ENCODE results near the gene HACD4. TPM values are rescaled to one million over a fixed set of nuclear protein-coding genes. Genes with fewer than 3 reads are reported as not detected.

HACD4 gene
- total RNA-seq, 1 donor from 2014 or later, result 0.79 TPM

DNA sequence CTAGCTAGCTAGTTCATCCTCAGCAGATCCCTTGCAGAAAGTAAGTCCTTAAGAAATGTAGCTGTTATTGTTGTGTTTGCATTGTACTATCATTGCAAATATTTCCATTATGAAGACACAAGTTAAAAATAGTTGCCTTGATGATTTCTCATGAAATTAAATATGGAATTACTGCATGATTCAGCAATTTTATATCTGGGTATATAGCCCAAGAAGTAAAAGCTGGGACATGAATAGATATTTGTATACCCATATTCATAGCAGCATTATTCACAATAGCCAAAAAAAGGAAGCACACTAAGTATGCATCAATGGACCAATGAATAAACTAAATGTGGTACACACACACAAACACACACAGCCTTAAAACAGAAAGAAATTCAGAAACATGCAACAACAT is 39.5 kb upstream of the HACD4 start:
- Histone ChIP-seq H3K27me3 (ENCODE audit: control insufficient read depth, insufficient read depth, low read length) (no peaks in the 10 kb centered on the region), H3K4me3 (ENCODE audit: low read depth, low read length) (no peak overlapping the region), H3K36me3 (ENCODE audit: control insufficient read depth, insufficient read depth, low read length) (no peaks in the 10 kb centered on the region)
- no peak for DNase-seq (ENCODE audit: low read depth)
- no peak for FAIRE-seq
- TF ChIP-seq, protein P1, sequence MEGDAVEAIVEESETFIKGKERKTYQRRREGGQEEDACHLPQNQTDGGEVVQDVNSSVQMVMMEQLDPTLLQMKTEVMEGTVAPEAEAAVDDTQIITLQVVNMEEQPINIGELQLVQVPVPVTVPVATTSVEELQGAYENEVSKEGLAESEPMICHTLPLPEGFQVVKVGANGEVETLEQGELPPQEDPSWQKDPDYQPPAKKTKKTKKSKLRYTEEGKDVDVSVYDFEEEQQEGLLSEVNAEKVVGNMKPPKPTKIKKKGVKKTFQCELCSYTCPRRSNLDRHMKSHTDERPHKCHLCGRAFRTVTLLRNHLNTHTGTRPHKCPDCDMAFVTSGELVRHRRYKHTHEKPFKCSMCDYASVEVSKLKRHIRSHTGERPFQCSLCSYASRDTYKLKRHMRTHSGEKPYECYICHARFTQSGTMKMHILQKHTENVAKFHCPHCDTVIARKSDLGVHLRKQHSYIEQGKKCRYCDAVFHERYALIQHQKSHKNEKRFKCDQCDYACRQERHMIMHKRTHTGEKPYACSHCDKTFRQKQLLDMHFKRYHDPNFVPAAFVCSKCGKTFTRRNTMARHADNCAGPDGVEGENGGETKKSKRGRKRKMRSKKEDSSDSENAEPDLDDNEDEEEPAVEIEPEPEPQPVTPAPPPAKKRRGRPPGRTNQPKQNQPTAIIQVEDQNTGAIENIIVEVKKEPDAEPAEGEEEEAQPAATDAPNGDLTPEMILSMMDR (IDR thresholded peaks at IDR 0.05; ENCODE audit: insufficient read depth, low read length, severe bottlenecking), result no peak

DNA sequence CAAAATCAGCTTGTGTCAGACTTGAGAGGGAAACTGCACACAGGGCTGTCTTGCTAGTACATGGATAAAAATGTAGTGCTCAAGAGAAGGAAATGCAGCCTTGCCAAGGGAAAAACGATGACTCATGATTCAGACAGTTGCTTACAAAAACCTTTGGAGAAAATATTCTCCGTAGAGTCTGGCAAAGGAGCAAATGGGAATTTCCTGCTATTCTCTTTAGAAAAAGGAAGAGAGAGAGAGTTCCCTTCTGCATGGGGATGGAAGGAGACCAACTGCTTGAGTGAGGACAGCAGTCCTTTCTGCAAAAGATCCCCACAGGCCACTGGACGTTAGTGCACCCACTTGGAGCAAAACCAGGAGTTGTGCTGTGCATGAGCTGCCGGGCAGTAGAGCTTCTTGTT is 38.7 kb upstream of the HACD4 start:
- no peaks in the 10 kb centered on the region for H3K36me3 ChIP-seq (ENCODE audit: control insufficient read depth, insufficient read depth, low read length)
- peak; percentile 90 for DNase-seq (ENCODE audit: low read depth)
- no peak overlapping the region for H3K4me3 ChIP-seq (ENCODE audit: low read depth, low read length)
- TF ChIP-seq, protein P1 (IDR thresholded peaks at IDR 0.05; ENCODE audit: insufficient read depth, low read length, severe bottlenecking), result peak; percentile 9
- FAIRE-seq, result no peak
- H3K27me3 ChIP-seq (ENCODE audit: control insufficient read depth, insufficient read depth, low read length), result no peaks in the 10 kb centered on the region

DNA sequence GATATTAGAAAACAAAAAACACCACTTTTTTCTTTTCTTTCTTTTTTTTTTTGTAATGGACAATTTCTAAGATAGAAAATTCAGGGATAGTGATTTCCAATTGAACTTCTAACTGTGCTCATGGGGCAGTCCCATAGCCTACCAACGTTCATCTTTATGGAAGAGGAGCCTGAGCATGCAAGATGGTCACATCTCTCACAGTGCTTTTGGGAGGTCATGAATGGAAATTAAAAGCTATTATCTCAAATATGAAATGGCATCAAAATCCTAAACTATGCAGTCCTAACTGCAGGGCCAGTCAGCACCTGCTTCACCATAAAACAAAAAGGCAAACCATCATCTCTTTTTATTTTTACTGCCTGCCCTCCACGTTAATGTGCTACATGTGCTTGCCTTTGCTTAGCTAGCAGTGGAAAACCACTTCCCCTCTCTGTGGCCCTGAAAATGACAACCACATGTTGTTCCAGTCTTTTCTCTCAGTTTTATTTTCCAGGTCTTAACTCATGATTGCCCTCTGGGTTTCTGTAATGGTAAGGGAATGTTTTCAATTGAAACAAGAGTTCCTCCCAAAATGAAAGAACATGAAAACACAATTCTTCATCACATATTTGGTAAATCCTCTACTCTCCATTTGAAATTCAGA is 29.6 kb upstream of the HACD4 start:
- TF ChIP-seq, protein P1 (IDR thresholded peaks at IDR 0.05; ENCODE audit: insufficient read depth, low read length, severe bottlenecking), result no peak

DNA sequence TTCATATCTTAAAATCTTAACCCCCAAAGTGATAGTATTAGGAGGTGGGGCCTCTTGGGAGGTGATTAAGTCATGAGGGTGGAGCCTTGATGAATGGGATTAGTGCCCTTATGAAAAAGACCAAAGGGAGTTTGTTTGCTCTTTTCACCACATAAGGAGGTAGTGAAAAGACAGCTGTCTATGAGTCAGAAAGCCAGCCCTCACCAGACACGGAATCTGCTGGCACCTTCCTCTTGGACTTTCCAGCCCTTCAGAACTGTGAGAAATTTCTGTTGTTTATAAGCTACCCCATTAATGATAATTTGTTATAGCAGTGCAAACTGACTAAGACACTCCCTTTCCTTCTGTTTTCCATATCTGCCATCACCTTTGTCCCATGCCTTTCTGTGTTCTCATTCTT is 25.5 kb upstream of the HACD4 start:
- no peak overlapping the region for H3K4me3 ChIP-seq (ENCODE audit: low read depth, low read length)
- H3K36me3 ChIP-seq (ENCODE audit: control insufficient read depth, insufficient read depth, low read length), result no peaks in the 10 kb centered on the region
- TF ChIP-seq, protein P1 (IDR thresholded peaks at IDR 0.05; ENCODE audit: insufficient read depth, low read length, severe bottlenecking), result no peak
- H3K27me3 ChIP-seq (ENCODE audit: control insufficient read depth, insufficient read depth, low read length), result no peaks in the 10 kb centered on the region
- DNase-seq (ENCODE audit: low read depth) (peak; percentile 72), FAIRE-seq (no peak)

More for the DNA sequence above, 29.6 kb upstream of the HACD4 start:
- no peak for FAIRE-seq
- DNase-seq (ENCODE audit: low read depth), result no peak
- H3K4me3 ChIP-seq (ENCODE audit: low read depth, low read length), result no peak overlapping the region
- H3K27me3 ChIP-seq (ENCODE audit: control insufficient read depth, insufficient read depth, low read length), result no peaks in the 10 kb centered on the region
- H3K36me3 ChIP-seq (ENCODE audit: control insufficient read depth, insufficient read depth, low read length), result no peaks in the 10 kb centered on the region

DNA sequence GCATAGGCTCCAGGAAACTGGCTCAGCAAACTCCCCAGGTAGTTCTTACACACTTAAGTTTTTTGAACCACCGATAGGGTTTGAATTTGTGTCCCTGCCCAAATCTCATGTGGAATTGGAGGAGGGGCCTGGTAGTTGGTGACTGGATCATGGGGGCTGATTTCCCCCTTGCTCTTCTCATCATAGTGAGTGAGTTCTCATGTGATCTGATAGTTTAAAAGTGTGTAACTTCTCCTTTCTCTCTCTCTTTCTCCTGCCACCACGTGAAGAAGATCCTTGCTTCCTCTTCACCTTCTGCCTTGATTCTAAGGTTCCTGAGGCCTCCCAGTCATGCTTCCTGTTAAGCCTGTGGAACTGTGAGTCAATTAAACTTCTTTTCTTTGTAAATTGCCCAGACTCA is 22.4 kb upstream of the HACD4 start:
- Histone ChIP-seq H3K36me3 (ENCODE audit: control insufficient read depth, insufficient read depth, low read length) (no peaks in the 10 kb centered on the region), H3K4me3 (ENCODE audit: low read depth, low read length) (no peak overlapping the region), H3K27me3 (ENCODE audit: control insufficient read depth, insufficient read depth, low read length) (no peaks in the 10 kb centered on the region)
- FAIRE-seq, result no peak
- TF ChIP-seq, protein P1 (IDR thresholded peaks at IDR 0.05; ENCODE audit: insufficient read depth, low read length, severe bottlenecking), result no peak
- no peak for DNase-seq (ENCODE audit: low read depth)

DNA sequence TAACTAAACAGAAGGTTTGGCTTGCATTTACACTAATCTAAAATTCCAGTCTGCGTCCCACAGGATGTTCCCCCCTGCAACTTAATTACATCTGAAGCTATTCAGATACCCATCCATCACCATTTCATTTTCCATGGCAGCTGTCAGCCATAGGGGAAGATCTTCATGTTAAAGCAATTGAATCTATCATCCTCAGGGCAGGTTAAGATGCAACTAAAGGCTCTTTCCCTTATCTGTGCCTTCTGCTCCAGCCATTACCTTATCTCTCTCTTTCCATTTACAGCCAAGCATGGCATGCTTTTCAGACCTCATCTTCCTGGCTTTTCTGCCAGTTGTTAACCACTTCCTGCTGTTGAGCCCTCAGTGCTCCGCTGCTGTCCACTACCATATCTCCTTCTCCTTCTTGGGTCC is 15.8 kb upstream of the HACD4 start:
- FAIRE-seq (no peak), DNase-seq (ENCODE audit: low read depth) (no peak)
- no peaks in the 10 kb centered on the region for H3K27me3 ChIP-seq (ENCODE audit: control insufficient read depth, insufficient read depth, low read length)
- TF ChIP-seq, protein P1 (IDR thresholded peaks at IDR 0.05; ENCODE audit: insufficient read depth, low read length, severe bottlenecking), result no peak
- H3K36me3 ChIP-seq (ENCODE audit: control insufficient read depth, insufficient read depth, low read length), result no peaks in the 10 kb centered on the region
- no peak overlapping the region for H3K4me3 ChIP-seq (ENCODE audit: low read depth, low read length)

All from bronchial epithelial cell (primary cell).